Glomerular visceral epithelial cell (primary cell): Measurements from ENCODE around the gene RPTOR.
"Not testable (repeated sequence)": the region's sequence is repeated elsewhere in the genome, so short reads cannot be mapped to it uniquely, and the experiment has no call there.

Source experiments
- DNase-seq: peaks from one replicate; pipeline ENCODE4 v3.0.0-alpha.2; 2016; ENCODE audit errors: extremely low spot score

Gene RPTOR

GRCh38 chr17:80764627-80765145, 220.0 kb downstream of the RPTOR start:
- not testable (repeated sequence) for DNase-seq

- DNase-seq = no peak
These were observed 220.8 kb downstream of the RPTOR start for GRCh38 chr17:80765241-80765961.

GRCh38 chr17:80766290-80766855, 221.7 kb downstream of the RPTOR start:
- no peak for DNase-seq

- DNase-seq = no peak
These were observed 223.8 kb downstream of the RPTOR start for GRCh38 chr17:80768389-80768788.

GRCh38 chr17:80768936-80769335, 224.3 kb downstream of the RPTOR start:
- no peak for DNase-seq

- no peak for DNase-seq
These were observed 224.9 kb downstream of the RPTOR start for GRCh38 chr17:80769516-80769915.

GRCh38 chr17:80769936-80770625, 225.4 kb downstream of the RPTOR start:
- DNase-seq = no peak

- DNase-seq = no peak
These were observed 226.4 kb downstream of the RPTOR start for GRCh38 chr17:80770881-80771611.

- DNase-seq = no peak
These were observed 227.0 kb downstream of the RPTOR start for GRCh38 chr17:80771612-80772005.

GRCh38 chr17:80772906-80773242, 228.2 kb downstream of the RPTOR start:
- no peak for DNase-seq

GRCh38 chr17:80773243-80773991, 228.8 kb downstream of the RPTOR start:
- DNase-seq = no peak

GRCh38 chr17:80774146-80774545, 229.5 kb downstream of the RPTOR start:
- DNase-seq = no peak

GRCh38 chr17:80774643-80775281, 230.1 kb downstream of the RPTOR start:
- no peak for DNase-seq

- DNase-seq = no peak
These were observed 231.2 kb downstream of the RPTOR start for GRCh38 chr17:80775863-80776262.

- no peak for DNase-seq
These were observed 232.6 kb downstream of the RPTOR start for GRCh38 chr17:80777274-80777673.

- no peak for DNase-seq
These were observed 234.1 kb downstream of the RPTOR start for GRCh38 chr17:80778716-80779115.

- no peak for DNase-seq
These were observed 234.7 kb downstream of the RPTOR start for GRCh38 chr17:80779336-80779735.

GRCh38 chr17:80779961-80780380, 235.3 kb downstream of the RPTOR start:
- no peak for DNase-seq

- no peak for DNase-seq
These were observed 236.0 kb downstream of the RPTOR start for GRCh38 chr17:80780381-80781198.

- no peak for DNase-seq
These were observed 236.6 kb downstream of the RPTOR start for GRCh38 chr17:80781211-80781610.
